Measurements from ENCODE around the gene RTL3.
"Not testable (repeated sequence)": the region's sequence is repeated elsewhere in the genome, so short reads cannot be mapped to it uniquely, and the experiment has no call there.

RTL3 gene, protein sequence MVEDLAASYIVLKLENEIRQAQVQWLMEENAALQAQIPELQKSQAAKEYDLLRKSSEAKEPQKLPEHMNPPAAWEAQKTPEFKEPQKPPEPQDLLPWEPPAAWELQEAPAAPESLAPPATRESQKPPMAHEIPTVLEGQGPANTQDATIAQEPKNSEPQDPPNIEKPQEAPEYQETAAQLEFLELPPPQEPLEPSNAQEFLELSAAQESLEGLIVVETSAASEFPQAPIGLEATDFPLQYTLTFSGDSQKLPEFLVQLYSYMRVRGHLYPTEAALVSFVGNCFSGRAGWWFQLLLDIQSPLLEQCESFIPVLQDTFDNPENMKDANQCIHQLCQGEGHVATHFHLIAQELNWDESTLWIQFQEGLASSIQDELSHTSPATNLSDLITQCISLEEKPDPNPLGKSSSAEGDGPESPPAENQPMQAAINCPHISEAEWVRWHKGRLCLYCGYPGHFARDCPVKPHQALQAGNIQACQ

DNA sequence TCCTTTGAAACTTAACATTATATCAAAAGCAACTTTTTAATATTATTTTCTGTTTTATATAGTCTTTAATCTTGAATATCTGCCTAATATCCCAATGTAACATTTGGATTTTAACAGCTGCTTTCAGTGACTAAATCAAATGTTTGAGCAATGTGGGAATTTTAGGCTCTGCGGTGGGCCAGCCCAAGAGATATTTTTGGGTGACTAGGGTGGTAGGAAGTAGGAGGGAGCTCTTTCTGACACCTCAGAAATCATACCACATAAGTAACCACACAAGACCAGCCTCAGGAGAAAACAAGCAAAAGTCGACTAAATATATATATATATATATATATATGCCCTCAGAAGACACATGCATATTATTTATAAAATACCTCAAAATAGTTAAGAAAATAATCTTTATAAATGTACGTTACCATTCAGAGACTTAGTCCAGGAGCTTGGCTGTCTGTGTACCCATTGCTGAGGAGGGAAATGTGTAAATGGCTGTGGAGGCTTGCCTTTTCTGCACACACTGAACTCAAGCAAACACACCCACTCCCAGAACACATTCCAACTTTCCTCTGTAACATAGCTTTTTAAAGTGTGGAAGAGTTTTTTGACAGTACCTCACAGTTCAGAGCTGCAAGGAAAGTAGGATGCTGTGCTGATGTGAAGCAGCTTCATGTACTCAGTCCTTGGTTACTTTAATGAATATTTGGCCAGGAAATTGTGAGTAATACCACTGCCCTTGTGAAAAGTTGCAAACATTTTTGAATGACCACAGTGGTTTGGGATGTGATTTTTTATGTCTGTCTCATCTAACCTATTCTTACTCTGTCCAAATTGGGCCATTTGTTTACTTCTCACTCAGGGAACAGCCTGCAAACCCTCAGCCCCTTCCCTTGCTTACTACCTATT lies at the start of gene RTL3:
TSS of gene RTL3 (minus strand) at position 484 of the 900 bp plus-strand sequence. CDS start 908 bp downstream, outside the sequence.
- no peak for DNase-seq (ENCODE audit: extremely low read depth in 1 of 2, low read depth in 1 of 2)

DNA sequence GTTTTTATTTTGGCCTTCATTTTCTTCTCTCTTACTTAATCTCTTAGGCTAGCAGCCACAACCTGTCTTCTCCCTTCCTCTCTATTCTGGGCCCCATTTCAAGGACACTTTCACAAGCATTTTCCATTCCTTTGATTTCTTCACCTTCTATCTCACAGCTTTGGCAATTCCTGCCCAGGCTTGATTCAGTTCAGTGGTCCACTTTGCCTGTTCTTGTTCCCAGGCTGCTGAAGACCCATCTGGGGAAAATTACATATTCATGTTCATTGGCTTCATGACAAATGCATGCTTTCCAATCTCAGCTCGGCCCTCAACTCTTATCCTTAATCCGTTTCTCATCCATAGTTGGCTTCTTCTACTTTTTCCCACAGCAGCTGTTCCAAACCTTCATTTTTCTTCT lies 49.7 kb upstream of the RTL3 start:
- no peak for DNase-seq (ENCODE audit: extremely low read depth in 1 of 2, low read depth in 1 of 2)

- no peak for DNase-seq (ENCODE audit: extremely low read depth in 1 of 2, low read depth in 1 of 2)
Observed at GRCh38 chrX:78708262-78708661, 49.1 kb upstream of the RTL3 start.

DNA sequence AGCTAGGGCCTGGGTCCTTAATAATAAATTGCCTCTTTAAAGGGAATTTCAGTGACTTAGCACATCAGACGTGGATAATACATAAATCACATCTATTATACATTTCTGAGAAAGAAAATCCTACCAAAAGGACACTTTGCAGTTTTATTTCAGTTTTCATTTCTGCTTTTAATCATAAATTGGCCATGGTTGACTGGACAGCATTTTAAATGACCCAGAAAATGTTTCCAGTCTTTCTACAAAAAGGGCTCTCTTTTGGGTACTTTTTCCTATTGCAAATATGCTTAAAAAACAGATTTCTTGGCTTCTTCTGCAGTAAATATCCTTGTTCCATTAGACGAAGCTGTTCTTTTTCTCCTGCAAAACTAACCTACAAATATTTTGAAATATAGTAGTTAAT lies 46.9 kb upstream of the RTL3 start:
- DNase-seq (ENCODE audit: extremely low read depth in 1 of 2, low read depth in 1 of 2), result no peak

DNA sequence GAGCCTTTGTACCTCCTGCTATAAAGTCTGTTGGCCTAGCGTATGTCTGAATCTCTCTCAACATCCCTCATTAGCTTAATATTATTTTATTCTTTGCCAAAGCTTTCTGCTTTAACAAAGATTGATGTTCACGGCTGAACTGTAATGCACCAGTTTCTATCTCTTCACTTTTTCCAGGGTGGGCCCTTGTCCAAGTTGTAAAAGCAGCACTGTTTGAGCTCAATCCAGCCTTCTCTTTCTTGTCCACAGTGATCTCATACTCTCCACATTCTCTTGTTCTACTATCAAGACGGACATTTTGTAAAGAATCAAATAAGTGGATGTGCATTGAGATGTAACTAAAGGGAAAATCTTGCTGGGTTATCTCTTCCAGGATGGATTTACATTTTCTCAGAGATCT lies 34.4 kb upstream of the RTL3 start:
- no peak for DNase-seq (ENCODE audit: extremely low read depth in 1 of 2, low read depth in 1 of 2)

- DNase-seq (ENCODE audit: extremely low read depth in 1 of 2, low read depth in 1 of 2), result no peak
Observed at GRCh38 chrX:78693012-78693411, 33.9 kb upstream of the RTL3 start.

- no peak for DNase-seq (ENCODE audit: extremely low read depth in 1 of 2, low read depth in 1 of 2)
Observed at GRCh38 chrX:78687586-78687985, 28.5 kb upstream of the RTL3 start.

DNA sequence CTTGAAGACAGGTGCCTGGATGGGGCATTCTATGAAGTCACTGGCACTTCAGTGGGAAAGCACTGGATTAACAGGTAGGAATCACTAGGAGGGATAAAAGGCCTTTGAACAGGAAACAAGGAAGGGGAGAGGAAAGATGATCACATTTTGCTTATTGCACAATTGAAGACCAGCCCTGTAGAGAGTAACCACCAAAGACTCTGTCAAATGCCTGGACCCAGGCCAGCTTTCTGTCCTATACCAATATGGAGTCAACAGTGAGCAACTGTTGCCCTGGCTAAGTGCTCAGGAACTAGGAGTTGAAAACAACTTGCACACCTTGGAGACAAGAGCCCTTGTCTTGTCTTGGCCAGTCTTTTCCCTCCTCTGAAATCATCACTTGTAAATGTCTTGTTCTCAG lies 14.1 kb upstream of the RTL3 start:
- DNase-seq (ENCODE audit: extremely low read depth in 1 of 2, low read depth in 1 of 2), result no peak

DNA sequence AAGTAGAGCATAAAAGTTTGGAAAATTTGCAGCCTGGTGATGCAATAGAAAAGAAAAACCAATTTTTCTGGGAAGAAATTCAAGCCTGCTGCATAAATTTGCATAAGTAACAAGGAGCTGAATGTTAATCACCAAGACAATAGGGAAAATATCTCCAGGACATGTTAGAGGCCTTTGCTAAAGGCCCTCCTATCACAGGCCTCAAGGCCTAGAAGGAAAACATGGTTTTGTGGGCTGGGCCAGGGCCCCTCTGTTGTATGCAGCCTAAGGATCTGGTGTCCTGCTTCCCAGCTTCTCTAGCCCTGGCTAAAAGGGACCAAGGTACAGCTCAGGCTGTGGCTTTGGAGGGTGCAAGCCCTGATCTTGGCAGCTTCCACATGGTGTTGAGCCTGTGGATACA lies 6.2 kb upstream of the RTL3 start:
- no peak for DNase-seq (ENCODE audit: extremely low read depth in 1 of 2, low read depth in 1 of 2)

DNA sequence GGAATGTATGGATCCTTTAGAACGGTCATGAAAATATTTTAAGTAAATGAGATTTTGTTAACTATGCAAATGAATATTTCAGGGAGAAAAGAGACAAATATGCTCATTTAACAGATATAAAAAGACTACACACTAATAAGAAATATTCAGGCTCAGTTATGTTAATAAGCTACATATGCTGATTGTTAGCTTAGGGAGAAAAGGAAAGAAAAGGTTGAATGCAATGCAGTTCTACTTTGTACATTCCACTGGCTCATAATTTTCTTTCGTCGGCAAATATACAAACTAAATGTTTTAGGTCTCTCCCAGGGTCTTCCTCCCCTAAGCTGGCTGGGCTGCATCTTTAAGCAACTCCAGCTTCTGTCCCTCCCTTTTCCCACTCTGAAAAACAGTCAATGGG lies 2.7 kb upstream of the RTL3 start:
- no peak for DNase-seq (ENCODE audit: extremely low read depth in 1 of 2, low read depth in 1 of 2)

DNA sequence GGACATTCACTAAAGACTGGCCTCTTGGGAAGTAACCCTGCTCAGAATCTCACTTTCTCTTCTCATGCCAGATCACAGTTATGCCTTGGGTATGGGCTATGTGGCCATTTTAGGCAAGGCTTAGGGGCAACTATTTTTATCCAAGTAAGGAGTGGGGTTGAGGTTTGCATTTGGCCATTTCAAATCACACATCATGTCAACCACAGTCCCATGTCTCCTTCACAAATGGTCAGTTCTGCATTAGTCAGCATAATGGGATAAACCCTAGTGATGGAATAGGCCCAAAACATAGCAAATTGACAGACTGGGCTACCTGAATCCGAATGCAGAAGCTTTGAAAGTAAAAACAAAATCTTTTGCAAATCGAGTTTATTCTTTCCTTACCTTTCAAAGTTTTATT lies 827 bp upstream of the RTL3 start:
- DNase-seq (ENCODE audit: extremely low read depth in 1 of 2, low read depth in 1 of 2), result no peak

DNA sequence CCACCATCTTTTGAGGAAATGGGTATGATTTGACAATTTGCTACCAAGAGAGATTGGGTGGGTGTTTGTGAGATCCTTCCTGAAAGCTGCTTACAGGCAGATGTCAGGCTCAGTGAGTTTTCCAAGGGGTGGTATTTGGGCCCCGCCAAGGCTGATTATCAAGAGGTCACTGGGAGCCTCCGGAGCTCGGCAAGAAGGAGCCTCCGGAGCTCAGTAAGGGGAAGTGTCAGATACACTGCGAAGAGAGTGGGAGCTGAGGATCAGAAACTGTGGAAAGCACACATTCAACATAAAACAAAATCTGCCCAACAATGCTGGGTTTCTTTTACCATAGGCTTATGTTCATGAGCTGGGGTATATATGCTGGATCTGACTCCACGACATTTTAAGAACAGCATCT lies 714 bp downstream of the RTL3 start:
- DNase-seq (ENCODE audit: extremely low read depth in 1 of 2, low read depth in 1 of 2), result no peak

GRCh38 chrX:78655642-78656041 lies 3.5 kb downstream of the RTL3 start:
- DNase-seq (ENCODE audit: extremely low read depth in 1 of 2, low read depth in 1 of 2), result no peak

DNA sequence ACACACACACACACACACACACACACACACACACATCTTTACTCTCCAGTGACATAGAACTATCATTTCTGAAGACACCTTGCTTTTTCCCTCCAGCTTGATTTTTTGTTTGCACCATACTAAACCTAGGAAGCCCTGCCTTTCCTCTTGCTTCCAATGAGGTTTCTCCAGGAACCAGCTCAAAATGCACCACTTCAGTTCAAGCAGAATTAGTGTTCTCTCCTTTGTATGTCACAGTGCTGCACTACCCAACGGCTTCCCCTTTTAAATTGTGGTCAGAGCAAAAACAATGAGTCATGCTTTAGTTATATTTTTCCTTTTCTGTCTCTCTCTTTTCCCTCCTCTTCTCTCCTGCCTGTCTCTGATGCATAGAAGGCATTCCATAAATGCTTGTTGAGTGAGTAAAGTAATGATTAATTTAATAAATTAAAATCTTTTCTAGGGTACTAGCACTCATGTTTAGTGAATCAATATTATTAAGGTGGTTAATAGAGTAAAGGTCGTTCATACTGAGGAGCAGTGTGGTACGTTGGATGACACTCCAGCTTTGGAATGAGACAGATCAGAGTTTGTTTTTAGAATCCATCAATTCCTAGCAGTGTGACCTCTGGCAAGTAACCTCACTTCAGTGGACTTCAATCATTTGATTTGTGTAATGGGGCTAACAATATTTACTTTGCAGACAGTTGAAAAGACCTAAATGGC lies 5.9 kb downstream of the RTL3 start:
- no peak for DNase-seq (ENCODE audit: extremely low read depth in 1 of 2, low read depth in 1 of 2)

DNA sequence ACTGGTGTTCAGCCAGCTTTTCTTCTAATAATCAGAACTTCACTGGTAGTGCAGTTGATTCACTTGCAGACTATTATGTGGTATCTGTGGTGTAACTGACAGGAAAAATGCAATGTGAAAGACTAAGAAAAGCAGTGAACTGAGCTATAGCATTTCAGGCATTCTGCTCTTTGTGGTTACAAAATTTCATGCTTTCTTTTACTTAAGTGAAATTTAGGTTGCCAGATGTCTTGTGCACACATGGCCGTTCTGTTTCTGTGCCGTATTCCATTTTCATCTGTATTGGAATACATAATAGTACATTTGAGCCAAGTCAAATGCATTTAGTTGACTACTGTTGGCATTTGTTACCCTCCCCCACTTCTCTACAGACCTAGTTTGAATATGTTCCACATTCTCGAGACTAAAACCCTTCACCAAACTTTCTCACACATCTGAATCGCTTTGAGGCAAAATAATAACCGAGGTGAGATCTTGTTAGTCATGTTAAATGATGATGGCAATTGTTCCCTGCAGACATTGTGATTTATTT lies 8.2 kb downstream of the RTL3 start:
- DNase-seq (ENCODE audit: extremely low read depth in 1 of 2, low read depth in 1 of 2), result no peak

- no peak for DNase-seq (ENCODE audit: extremely low read depth in 1 of 2, low read depth in 1 of 2)
Observed at GRCh38 chrX:78643874-78644273, 15.3 kb downstream of the RTL3 start.

GRCh38 chrX:78643096-78643495 lies 16.0 kb downstream of the RTL3 start:
- no peak for DNase-seq (ENCODE audit: extremely low read depth in 1 of 2, low read depth in 1 of 2)

DNA sequence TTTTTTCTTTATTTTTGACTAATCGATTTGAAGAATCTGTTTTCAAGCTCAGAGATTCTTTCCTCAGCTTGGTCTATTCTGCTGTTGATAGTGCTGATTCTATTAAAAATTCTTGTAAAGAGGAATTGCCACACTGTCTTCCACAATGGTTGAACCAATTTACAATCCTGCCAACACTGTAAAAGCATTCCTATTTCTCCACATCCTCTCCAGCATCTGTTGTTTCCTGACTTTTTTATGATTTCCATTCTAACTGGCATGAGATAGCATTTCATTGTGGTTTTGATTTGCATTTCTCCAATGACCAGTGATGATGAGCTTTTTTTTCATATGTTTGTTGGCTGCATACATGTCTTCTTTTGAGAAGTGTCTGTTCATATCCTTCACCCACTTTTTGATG lies 23.0 kb downstream of the RTL3 start:
- DNase-seq (ENCODE audit: extremely low read depth in 1 of 2, low read depth in 1 of 2), result not testable (repeated sequence)

DNA sequence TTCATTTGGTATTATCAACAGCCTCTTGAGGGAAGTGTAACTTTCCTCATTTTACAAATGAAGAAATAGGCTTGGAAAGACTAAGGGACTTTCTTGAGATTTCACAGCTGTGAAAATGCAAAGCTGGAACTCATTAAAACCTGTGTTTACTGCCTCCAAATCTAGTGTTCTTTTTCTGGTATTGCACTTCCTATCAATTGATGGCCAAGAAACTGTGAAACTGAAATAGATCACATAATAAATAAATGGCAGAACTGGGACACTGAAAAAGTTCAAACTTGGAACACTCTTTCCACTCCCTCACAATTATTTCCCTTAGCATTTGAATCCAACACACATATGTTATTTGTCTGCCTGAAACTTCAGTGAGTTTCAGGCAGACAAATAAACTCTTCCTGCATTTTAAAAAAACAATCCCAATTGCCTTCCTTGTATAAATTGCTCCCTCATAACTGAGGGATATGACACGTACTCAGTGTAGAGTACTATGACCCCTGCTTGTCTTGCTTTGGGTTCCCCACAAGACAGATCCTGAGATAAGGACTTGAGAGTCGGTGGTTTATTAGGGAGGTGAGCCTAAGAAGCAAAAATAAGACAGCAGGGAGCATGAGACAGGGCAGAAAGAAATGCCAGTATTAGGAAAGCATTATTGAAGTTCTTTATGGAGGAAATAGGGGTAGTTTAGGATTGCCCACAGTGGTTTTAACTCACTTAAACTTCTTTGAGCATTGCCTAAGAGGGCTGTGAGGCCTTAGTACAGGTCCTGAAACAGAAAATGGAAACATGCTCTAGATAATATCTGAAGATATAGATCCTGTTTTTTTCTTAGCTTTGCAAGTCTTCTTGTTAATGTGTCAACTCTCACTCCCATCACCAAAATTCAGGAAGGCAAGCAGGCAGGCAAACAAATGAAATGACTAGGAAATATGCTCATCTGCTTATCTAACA lies 33.9 kb downstream of the RTL3 start:
- no peak for DNase-seq (ENCODE audit: extremely low read depth in 1 of 2, low read depth in 1 of 2)

GRCh38 chrX:78624426-78624825 lies 34.7 kb downstream of the RTL3 start:
- DNase-seq (ENCODE audit: extremely low read depth in 1 of 2, low read depth in 1 of 2), result no peak

All from stimulated activated CD8-positive, alpha-beta memory T cell treated with anti-CD3 and anti-CD28 coated beads, Interleukin-7, amount 100 ng/mL, for 48 hours (primary cell).